ENCODE measurements around the gene PERCC1.

DNA sequence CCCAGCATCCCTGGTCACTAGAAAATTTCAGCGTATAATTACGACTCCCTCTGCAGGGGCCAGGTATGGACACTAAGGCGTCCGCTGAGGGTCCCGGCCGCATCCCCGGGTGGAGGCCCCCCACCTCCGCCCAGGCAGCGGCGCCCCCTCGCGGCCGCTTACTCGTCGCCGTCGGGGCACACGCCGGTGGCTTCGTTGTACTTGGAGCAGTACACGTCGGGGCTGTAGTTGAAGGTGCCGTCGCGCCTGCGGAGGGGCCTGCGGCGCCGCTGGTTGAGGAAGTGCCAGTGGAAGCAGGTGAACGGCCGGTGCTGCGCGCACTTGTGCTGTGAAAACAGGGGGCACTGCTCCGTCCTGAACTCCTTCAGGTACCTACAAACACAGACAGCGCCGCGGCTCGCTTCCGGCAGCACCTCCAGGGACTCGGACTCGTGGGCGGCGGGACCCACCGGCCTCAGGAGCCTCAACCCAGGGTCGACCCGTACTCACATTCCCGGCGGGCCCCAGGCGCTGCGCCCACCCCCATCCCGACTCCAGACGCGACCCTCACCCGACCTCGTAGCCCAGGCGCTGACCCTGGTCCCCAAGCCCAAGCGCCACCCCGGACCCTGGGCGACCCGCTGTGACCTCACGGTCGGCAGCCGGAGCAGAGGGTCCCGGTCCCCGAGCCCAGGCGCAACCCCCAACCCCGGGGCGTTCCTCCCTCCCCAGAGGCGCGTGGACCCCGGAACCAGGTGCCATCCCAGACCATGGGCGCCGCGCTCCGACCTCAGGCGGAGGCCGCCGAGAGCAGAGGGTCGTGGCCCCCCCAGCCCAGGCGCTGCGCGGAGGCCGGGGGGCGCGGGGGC is 17.0 kb upstream of the PERCC1 start:
- TF ChIP-seq, protein P1, sequence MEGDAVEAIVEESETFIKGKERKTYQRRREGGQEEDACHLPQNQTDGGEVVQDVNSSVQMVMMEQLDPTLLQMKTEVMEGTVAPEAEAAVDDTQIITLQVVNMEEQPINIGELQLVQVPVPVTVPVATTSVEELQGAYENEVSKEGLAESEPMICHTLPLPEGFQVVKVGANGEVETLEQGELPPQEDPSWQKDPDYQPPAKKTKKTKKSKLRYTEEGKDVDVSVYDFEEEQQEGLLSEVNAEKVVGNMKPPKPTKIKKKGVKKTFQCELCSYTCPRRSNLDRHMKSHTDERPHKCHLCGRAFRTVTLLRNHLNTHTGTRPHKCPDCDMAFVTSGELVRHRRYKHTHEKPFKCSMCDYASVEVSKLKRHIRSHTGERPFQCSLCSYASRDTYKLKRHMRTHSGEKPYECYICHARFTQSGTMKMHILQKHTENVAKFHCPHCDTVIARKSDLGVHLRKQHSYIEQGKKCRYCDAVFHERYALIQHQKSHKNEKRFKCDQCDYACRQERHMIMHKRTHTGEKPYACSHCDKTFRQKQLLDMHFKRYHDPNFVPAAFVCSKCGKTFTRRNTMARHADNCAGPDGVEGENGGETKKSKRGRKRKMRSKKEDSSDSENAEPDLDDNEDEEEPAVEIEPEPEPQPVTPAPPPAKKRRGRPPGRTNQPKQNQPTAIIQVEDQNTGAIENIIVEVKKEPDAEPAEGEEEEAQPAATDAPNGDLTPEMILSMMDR (IDR thresholded peaks at IDR 0.05) = peak in 2 of 3 donors; percentile 42 to 44
- TF ChIP-seq POLR2A (IDR thresholded peaks at IDR 0.05) (no peak), POLR2AphosphoS5 (IDR thresholded peaks at IDR 0.05) (no peak)
